Gastroesophageal sphincter (tissue), 3 donors: ENCODE results near the gene EIF4A3.

ENCODE experiments used
- CTCF ChIP-seq, 4 experiments: fragments of 200-600 bp in 2 of 4; fragments of 450-650 bp in 2 of 4; sonication (generic) in 1 of 4; IDR thresholded peaks; one replicate each; pipeline ENCODE4 v1.5.1; 2017 to 2019; ENCODE audit warnings: antibody characterized with exemption in 4 of 4, mild to moderate bottlenecking in 2 of 4, moderate library complexity in 2 of 4
- POLR2A ChIP-seq, 2 donors: fragments of 450-650 bp; IDR thresholded peaks; one replicate each; pipeline ENCODE4 v1.6.1; 2017; ENCODE audit warnings: antibody characterized with exemption in 2 of 2, mild to moderate bottlenecking in 2 of 2, moderate library complexity in 1 of 2

- no peak for TF ChIP-seq CTCF (IDR thresholded peaks at IDR 0.05)
- TF ChIP-seq POLR2A (IDR thresholded peaks at IDR 0.05), result no peak
These were observed 24.8 kb upstream of the EIF4A3 start for GRCh38 chr17:80171681-80172080.
